Esophagus muscularis mucosa (tissue), 4 donors: Measurements from ENCODE around the gene C3orf38.

Source experiments
- CTCF ChIP-seq, 3 experiments: fragments of 200-600 bp in 2 of 3; fragments of 450-650 bp in 1 of 3; sonication (generic) in 2 of 3; IDR thresholded peaks; one replicate each; pipeline ENCODE4 v1.5.1; 2017 to 2019; ENCODE audit warnings: antibody characterized with exemption in 3 of 3, mild to moderate bottlenecking in 2 of 3, moderate library complexity in 1 of 3
- EP300 ChIP-seq: sonication (generic); formaldehyde crosslinking; IDR thresholded peaks from one replicate; pipeline ENCODE4 v1.6.1; 2017; ENCODE audit warnings: antibody characterized with exemption
- POLR2A ChIP-seq: fragments of 450-650 bp; IDR thresholded peaks from one replicate; pipeline ENCODE4 v1.6.1; 2017; ENCODE audit warnings: antibody characterized with exemption, moderate library complexity, mild to moderate bottlenecking, low read depth
- POLR2AphosphoS5 ChIP-seq, 2 donors: sonication (generic); formaldehyde crosslinking; IDR thresholded peaks; one replicate each; pipeline ENCODE4 v1.6.1; 2017; ENCODE audit warnings: antibody characterized with exemption in 2 of 2

GRCh38 chr3:88167173-88167572 lies 17.4 kb downstream of the C3orf38 start:
- TF ChIP-seq CTCF (IDR thresholded peaks at IDR 0.05) (no peak), POLR2AphosphoS5 (IDR thresholded peaks at IDR 0.05) (no peak), EP300 (no peak), POLR2A (no peak)
